ENCODE results near the gene NTNG2. TPM values are rescaled to one million over a fixed set of nuclear protein-coding genes. Genes with fewer than 3 reads are reported as not detected.
A peak's percentile ranks its signal among the peaks of the same experiment; 100 is the strongest.
"Not testable (repeated sequence)": the region's sequence is repeated elsewhere in the genome, so short reads cannot be mapped to it uniquely, and the experiment has no call there.

The NTNG2 gene
- total and polyA plus RNA-seq, 7 experiments from 2014 or later: 0.87 to 11.6 (median 3.7) TPM

- peaks cover 5 to 16% (median 7%) of the 10 kb centered on the region in 7 donors for H3K4me1 Mint-ChIP-seq
- peaks cover 10 to 76% (median 37%) of the 10 kb centered on the region in 3 experiments for H3K36me3 ChIP-seq (ENCODE audit: control insufficient read depth in 2 of 3, insufficient read depth in 3 of 3, low read length in 3 of 3)
- peaks cover 6 to 40% (median 18%) of the 10 kb centered on the region in 5 donors for H3K36me3 Mint-ChIP-seq
- no peaks in the 10 kb centered on the region for H3K9me3 Mint-ChIP-seq
- no peak overlapping the region for H3K4me3 Mint-ChIP-seq
- POLR2A ChIA-PET: no interaction called here
- no peaks in the 10 kb centered on the region for H3K9me3 ChIP-seq (ENCODE audit: control insufficient read depth in 2 of 3, low read length in 3 of 3)
- no peaks in the 10 kb centered on the region for H3K27me3 Mint-ChIP-seq
- no peak for DNase-seq
- intact Hi-C loops (cut with micrococcal nuclease): no loop called here
- H3K27ac Mint-ChIP-seq: no peak overlapping the region
- H3K4me3 ChIP-seq (ENCODE audit: low read length): no peak overlapping the region
- H3K4me1 ChIP-seq (ENCODE audit: control insufficient read depth in 2 of 2, insufficient read depth in 2 of 2, low read length in 2 of 2): no peaks in the 10 kb centered on the region
- no peaks in the 10 kb centered on the region for H3K27me3 ChIP-seq (ENCODE audit: control insufficient read depth in 2 of 2, insufficient read depth in 2 of 2, low read length in 2 of 2)
- CTCF ChIA-PET: no interaction called here
- ATAC-seq: no peak
- no peak overlapping the region for H3K27ac ChIP-seq (ENCODE audit: low read depth, low read length)
These were observed 104.2 kb downstream of the NTNG2 start for GRCh38 chr9:132266017-132266416.

DNA sequence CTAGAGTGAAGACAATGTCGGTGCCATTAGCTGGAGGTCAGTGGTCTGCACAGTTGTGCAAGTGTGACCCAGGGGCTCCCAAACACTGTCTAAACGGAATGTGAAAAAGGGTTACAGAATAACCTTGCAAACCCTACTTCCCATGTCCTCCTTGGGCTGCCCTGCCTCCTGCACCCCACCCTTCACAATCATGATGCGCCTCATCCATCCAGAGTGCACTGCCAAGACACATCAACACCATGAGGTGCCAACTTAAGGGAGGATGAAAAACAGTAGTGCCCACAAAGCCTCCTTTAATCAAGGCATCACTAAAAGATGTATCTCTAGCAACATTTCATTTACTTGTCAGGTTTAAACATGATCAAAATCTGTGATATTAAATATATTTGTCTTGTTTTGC lies 105.8 kb downstream of the NTNG2 start:
- Histone ChIP-seq H3K27ac (ENCODE audit: low read depth, low read length) (no peak overlapping the region), H3K9me3 (ENCODE audit: control insufficient read depth in 2 of 3, low read length in 3 of 3) (no peaks in the 10 kb centered on the region), H3K27me3 (ENCODE audit: control insufficient read depth in 2 of 2, insufficient read depth in 2 of 2, low read length in 2 of 2) (no peaks in the 10 kb centered on the region), H3K36me3 (ENCODE audit: control insufficient read depth in 2 of 3, insufficient read depth in 3 of 3, low read length in 3 of 3) (peaks cover 11 to 78% (median 37%) of the 10 kb centered on the region in 3 experiments), H3K4me1 (ENCODE audit: control insufficient read depth in 2 of 2, insufficient read depth in 2 of 2, low read length in 2 of 2) (no peaks in the 10 kb centered on the region), H3K4me3 (ENCODE audit: low read length) (no peak overlapping the region)
- Mint-ChIP-seq H3K4me1 (peaks cover 3 to 16% (median 5%) of the 10 kb centered on the region in 7 donors), H3K4me3 (no peak overlapping the region), H3K36me3 (peaks cover 6 to 48% (median 21%) of the 10 kb centered on the region in 5 donors), H3K27ac (no peak overlapping the region), H3K9me3 (no peaks in the 10 kb centered on the region), H3K27me3 (no peaks in the 10 kb centered on the region)
- ATAC-seq (no peak), DNase-seq (no peak)
- ChIA-PET POLR2A (no interaction called here), CTCF (interaction anchor here (1.0 to 1.8 kb wide), 2 partner anchors 505 to 508 kb away, joined by 4 to 7 read pairs; no protein-coding TSS in a partner anchor)
- intact Hi-C loops (cut with micrococcal nuclease): loop anchor here in 1 of 2 donors (1.0 kb wide), 2 partner anchors 8 to 505 kb away; no protein-coding TSS in a partner anchor

- Histone ChIP-seq H3K9me3 (ENCODE audit: control insufficient read depth in 2 of 3, low read length in 3 of 3) (no peaks in the 10 kb centered on the region), H3K27ac (ENCODE audit: low read depth, low read length) (no peak overlapping the region), H3K36me3 (ENCODE audit: control insufficient read depth in 2 of 3, insufficient read depth in 3 of 3, low read length in 3 of 3) (peaks cover 9 to 78% (median 37%) of the 10 kb centered on the region in 3 experiments), H3K4me1 (ENCODE audit: control insufficient read depth in 2 of 2, insufficient read depth in 2 of 2, low read length in 2 of 2) (no peaks in the 10 kb centered on the region), H3K27me3 (ENCODE audit: control insufficient read depth in 2 of 2, insufficient read depth in 2 of 2, low read length in 2 of 2) (no peaks in the 10 kb centered on the region), H3K4me3 (ENCODE audit: low read length) (no peak overlapping the region)
- intact Hi-C loops (cut with micrococcal nuclease): loop anchor here in 1 of 2 donors (1.0 kb wide), 2 partner anchors 10 to 507 kb away; no protein-coding TSS in a partner anchor
- Mint-ChIP-seq H3K9me3 (no peaks in the 10 kb centered on the region), H3K27ac (peak overlapping the region in 8 of 9 donors; percentile 5 to 73 (median 60)), H3K27me3 (no peaks in the 10 kb centered on the region), H3K4me1 (peaks cover 1 to 12% (median 5%) of the 10 kb centered on the region in 7 donors), H3K4me3 (no peak overlapping the region), H3K36me3 (peaks cover 6 to 44% (median 27%) of the 10 kb centered on the region in 5 donors)
- ATAC-seq: peak; percentile 80
- CTCF ChIA-PET: interaction anchor here (0.6 to 1.8 kb wide), 9 partner anchors 8 to 509 kb away, joined by 3 to 7 read pairs (median 3); no protein-coding TSS in a partner anchor
- DNase-seq: peak; percentile 41 to 72 (median 62)
- POLR2A ChIA-PET: no interaction called here
These were observed 107.0 kb downstream of the NTNG2 start for GRCh38 chr9:132268725-132269352.

DNA sequence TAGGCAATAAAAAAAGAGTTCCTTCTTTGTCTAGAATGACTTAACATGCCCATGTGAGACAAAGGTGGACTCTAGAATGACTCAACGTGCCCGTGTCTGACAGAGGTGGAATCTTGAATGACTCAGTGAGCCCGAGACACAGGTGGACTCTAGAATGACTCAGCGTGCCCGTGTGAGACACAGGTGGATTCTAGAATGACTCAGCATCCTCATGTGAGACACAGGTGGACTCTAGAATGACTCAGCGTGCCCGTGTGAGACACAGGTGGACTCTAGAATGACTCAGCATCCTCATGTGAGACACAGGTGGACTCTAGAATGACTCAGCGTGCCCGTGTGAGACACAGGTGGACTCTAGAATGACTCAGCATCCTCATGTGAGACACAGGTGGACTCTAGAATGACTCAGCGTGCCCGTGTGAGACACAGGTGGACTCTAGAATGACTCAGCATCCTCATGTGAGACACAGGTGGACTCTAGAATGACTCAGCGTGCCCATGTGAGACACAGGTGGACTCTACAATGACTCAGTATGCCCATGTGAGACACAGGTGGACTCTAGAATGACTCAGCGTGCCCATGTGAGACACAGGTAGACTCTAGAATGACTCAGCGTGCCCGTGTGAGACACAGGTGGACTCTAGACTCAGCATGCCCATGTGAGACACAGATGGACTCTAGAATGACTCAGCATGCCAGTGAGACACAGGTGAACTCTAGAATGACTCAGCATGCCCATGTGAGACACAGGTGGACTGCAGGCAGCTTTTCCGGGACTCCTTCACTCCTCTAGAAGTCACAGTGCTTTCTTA lies 108.1 kb downstream of the NTNG2 start:
- peaks cover 1 to 12% (median 5%) of the 10 kb centered on the region in 7 donors for H3K4me1 Mint-ChIP-seq
- ATAC-seq; DNase-seq; H3K4me3 Mint-ChIP-seq; H3K27ac ChIP-seq (ENCODE audit: low read depth, low read length); H3K4me1 ChIP-seq (ENCODE audit: control insufficient read depth in 2 of 2, insufficient read depth in 2 of 2, low read length in 2 of 2); H3K9me3 Mint-ChIP-seq; intact Hi-C loops (cut with micrococcal nuclease); H3K9me3 ChIP-seq (ENCODE audit: control insufficient read depth in 2 of 3, low read length in 3 of 3); H3K27me3 Mint-ChIP-seq; H3K4me3 ChIP-seq (ENCODE audit: low read length); H3K27me3 ChIP-seq (ENCODE audit: control insufficient read depth in 2 of 2, insufficient read depth in 2 of 2, low read length in 2 of 2): not testable (repeated sequence)
- ChIA-PET POLR2A (interaction anchor here (0.6 kb wide), 1 partner anchor 383 kb away, joined by 3 read pairs; no protein-coding TSS in a partner anchor), CTCF (interaction anchor here (0.6 to 1.8 kb wide), 7 partner anchors 11 to 510 kb away, joined by 3 to 7 read pairs (median 3); no protein-coding TSS in a partner anchor)
- H3K36me3 ChIP-seq (ENCODE audit: control insufficient read depth in 2 of 3, insufficient read depth in 3 of 3, low read length in 3 of 3): peaks cover 16 to 78% (median 32%) of the 10 kb centered on the region in 3 experiments
- peaks cover 0 to 40% (median 23%) of the 10 kb centered on the region in 5 donors for H3K36me3 Mint-ChIP-seq
- peak overlapping the region in 2 of 9 donors; percentile 31 to 32 for H3K27ac Mint-ChIP-seq

DNA sequence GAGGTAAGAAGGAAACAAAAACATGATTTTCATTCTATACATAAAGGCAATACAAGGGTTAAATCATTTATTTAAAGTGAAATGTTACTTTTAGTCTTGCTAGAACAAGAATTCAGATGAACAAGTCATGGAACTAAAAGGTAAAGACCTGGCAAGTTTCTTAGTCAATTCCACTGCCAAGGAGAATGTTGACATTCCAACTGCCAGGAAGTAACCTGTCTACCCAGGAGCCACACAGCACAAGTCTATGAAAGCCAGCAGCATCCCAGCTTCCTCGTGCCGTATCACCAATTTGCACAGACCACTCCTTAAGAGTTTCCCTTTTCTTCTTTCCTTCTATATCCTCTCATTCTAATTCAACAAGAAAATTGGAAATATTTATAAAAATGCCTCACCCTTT lies 113.0 kb downstream of the NTNG2 start:
- CTCF ChIA-PET: interaction anchor here (0.6 to 1.2 kb wide), 2 partner anchors 11 to 12 kb away, joined by 3 read pairs; no protein-coding TSS in a partner anchor

GRCh38 chr9:132283165-132283564 lies 121.3 kb downstream of the NTNG2 start:
- ATAC-seq: no peak
- no peak for DNase-seq
- H3K36me3 ChIP-seq (ENCODE audit: control insufficient read depth in 2 of 3, insufficient read depth in 3 of 3, low read length in 3 of 3): peaks cover 16 to 89% (median 45%) of the 10 kb centered on the region in 3 experiments
- H3K4me1 ChIP-seq (ENCODE audit: control insufficient read depth in 2 of 2, insufficient read depth in 2 of 2, low read length in 2 of 2): no peaks in the 10 kb centered on the region
- Mint-ChIP-seq H3K27ac (peak overlapping the region in 1 of 9 donors; percentile 54), H3K36me3 (peaks cover 7 to 39% (median 35%) of the 10 kb centered on the region in 5 donors), H3K4me3 (no peak overlapping the region), H3K9me3 (no peaks in the 10 kb centered on the region), H3K27me3 (no peaks in the 10 kb centered on the region), H3K4me1 (peaks cover 0 to 9% (median 0%) of the 10 kb centered on the region in 7 donors)
- intact Hi-C loops (cut with micrococcal nuclease): loop anchor here in 1 of 2 donors (10.0 kb wide), 1 partner anchor 52 kb away; no protein-coding TSS in a partner anchor
- H3K9me3 ChIP-seq (ENCODE audit: control insufficient read depth in 2 of 3, low read length in 3 of 3): no peaks in the 10 kb centered on the region
- ChIA-PET CTCF (no interaction called here), POLR2A (no interaction called here)
- H3K27ac ChIP-seq (ENCODE audit: low read depth, low read length): no peak overlapping the region
- H3K27me3 ChIP-seq (ENCODE audit: control insufficient read depth in 2 of 2, insufficient read depth in 2 of 2, low read length in 2 of 2): no peaks in the 10 kb centered on the region
- no peak overlapping the region for H3K4me3 ChIP-seq (ENCODE audit: low read length)

More for the DNA sequence above, 113.0 kb downstream of the NTNG2 start:
- peaks cover 8 to 59% (median 46%) of the 10 kb centered on the region in 5 donors for H3K36me3 Mint-ChIP-seq
- H3K27me3 ChIP-seq (ENCODE audit: control insufficient read depth in 2 of 2, insufficient read depth in 2 of 2, low read length in 2 of 2): no peaks in the 10 kb centered on the region
- no peak overlapping the region for H3K4me3 Mint-ChIP-seq
- ATAC-seq: no peak
- no peak for DNase-seq
- no peaks in the 10 kb centered on the region for H3K9me3 ChIP-seq (ENCODE audit: control insufficient read depth in 2 of 3, low read length in 3 of 3)
- H3K27me3 Mint-ChIP-seq: no peaks in the 10 kb centered on the region
- H3K36me3 ChIP-seq (ENCODE audit: control insufficient read depth in 2 of 3, insufficient read depth in 3 of 3, low read length in 3 of 3): peaks cover 33 to 91% (median 51%) of the 10 kb centered on the region in 3 experiments
- H3K27ac Mint-ChIP-seq: peak overlapping the region in 3 of 9 donors; percentile 1 to 46 (median 31)
- intact Hi-C loops (cut with micrococcal nuclease): no loop called here
- peaks cover 0 to 2% (median 0%) of the 10 kb centered on the region in 7 donors for H3K4me1 Mint-ChIP-seq
- no peaks in the 10 kb centered on the region for H3K9me3 Mint-ChIP-seq
- H3K27ac ChIP-seq (ENCODE audit: low read depth, low read length): no peak overlapping the region
- no peak overlapping the region for H3K4me3 ChIP-seq (ENCODE audit: low read length)
- H3K4me1 ChIP-seq (ENCODE audit: control insufficient read depth in 2 of 2, insufficient read depth in 2 of 2, low read length in 2 of 2): no peaks in the 10 kb centered on the region
- POLR2A ChIA-PET: no interaction called here

All from naive thymus-derived CD4-positive, alpha-beta T cell (primary cell).